ENCODE results near the gene MB.

MB gene

DNA sequence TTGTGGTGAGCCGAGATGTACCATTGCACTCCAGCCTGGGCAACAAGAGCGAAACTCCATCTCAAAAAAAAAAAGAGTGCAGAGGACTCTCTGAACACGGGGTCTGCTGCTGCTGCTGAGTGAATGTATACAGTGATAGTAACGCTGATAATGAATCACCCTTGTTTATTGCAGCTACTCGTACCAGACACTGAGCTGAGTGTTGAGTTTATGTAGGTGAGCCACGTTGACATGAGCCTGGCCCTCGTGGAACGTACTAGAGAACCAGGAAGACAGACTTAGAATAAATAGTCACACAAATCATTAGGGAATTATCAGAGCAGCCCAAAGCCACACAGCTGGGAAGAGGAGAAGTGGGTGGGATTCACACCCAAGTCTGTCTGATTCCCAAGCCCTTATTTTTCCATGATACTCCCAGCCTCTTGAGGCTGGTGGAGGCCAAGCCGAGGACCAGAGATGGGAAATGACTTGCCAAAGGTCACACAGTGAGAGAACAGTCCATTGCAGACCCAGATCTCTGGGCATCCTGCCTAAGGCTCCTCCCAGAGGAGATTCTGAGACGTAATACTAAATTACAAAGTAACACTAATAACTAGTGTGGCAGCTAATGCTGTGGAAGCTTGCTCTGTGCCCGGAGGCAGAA is 34.8 kb downstream of the MB start:
- TF ChIP-seq, protein P1, sequence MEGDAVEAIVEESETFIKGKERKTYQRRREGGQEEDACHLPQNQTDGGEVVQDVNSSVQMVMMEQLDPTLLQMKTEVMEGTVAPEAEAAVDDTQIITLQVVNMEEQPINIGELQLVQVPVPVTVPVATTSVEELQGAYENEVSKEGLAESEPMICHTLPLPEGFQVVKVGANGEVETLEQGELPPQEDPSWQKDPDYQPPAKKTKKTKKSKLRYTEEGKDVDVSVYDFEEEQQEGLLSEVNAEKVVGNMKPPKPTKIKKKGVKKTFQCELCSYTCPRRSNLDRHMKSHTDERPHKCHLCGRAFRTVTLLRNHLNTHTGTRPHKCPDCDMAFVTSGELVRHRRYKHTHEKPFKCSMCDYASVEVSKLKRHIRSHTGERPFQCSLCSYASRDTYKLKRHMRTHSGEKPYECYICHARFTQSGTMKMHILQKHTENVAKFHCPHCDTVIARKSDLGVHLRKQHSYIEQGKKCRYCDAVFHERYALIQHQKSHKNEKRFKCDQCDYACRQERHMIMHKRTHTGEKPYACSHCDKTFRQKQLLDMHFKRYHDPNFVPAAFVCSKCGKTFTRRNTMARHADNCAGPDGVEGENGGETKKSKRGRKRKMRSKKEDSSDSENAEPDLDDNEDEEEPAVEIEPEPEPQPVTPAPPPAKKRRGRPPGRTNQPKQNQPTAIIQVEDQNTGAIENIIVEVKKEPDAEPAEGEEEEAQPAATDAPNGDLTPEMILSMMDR (IDR thresholded peaks at IDR 0.05) = no peak
- no peak overlapping the region for H3K4me3 ChIP-seq (ENCODE audit: low read depth in 1 of 2, low read length in 1 of 2)
- H3K4me1 ChIP-seq (ENCODE audit: control insufficient read depth in 1 of 2, insufficient read depth in 1 of 2, low read depth in 1 of 2, low read length in 1 of 2) = peaks cover 7 to 8% of the 10 kb centered on the region in 2 experiments
- H3K9me3 ChIP-seq = no peaks in the 10 kb centered on the region
- no peaks in the 10 kb centered on the region for H3K27me3 ChIP-seq
- no peaks in the 10 kb centered on the region for H3K36me3 ChIP-seq
- H3K27ac ChIP-seq = no peak overlapping the region

DNA sequence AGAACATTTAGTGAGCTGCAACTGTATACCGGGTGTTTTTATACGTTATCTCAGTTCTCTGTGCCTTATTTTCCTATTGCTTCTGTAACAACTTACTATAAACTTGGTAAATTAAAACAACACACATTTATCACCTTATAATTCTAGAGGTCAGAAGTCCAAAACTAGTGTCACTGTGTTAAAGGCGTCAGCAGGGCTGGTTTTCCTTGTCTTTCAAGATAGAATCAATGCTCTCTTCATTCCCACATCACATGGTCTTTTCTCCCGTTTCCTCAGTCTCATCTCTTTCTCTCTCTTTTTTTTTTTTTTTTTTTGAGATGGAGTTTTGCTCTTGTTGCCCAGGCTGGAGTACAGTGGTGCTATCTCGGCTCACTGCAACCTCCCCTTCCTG is 36.1 kb downstream of the MB start:
- TF ChIP-seq, protein P1 (IDR thresholded peaks at IDR 0.05) = no peak

DNA sequence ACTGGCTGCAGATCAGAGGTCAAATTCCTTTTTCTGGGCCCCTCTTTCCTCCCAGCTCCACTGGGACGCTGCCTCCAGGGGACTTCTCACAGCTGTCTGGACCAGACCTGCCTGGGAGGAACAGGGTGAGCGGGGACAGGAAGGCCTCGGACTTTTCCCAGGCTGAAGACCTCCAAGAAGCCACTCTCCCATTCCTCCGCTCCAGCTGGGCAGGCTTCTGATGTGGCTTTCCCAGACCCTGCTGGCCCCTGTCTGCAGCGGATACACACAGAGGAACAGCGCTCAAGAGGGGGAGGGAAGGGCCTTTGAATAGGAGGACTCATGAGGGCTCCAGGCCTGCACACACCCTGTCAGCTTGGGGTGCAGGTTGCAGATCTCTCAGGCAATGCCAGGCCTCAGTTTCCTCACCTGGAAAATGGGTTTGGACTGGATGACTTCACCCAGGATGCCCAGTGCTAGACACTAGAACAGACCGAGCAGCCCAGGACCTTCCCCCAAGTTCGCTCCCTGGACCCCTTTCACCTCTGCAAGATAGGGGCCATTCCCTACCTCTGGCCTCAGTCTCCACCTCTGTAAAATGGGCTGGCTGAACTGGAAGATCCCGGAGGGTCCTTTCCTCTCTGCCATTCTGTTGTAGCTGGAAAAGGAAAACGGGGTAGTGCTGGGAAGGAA is 36.6 kb downstream of the MB start:
- peaks cover 7 to 8% of the 10 kb centered on the region in 2 experiments for H3K4me1 ChIP-seq (ENCODE audit: control insufficient read depth in 1 of 2, insufficient read depth in 1 of 2, low read depth in 1 of 2, low read length in 1 of 2)
- H3K4me3 ChIP-seq (ENCODE audit: low read depth in 1 of 2, low read length in 1 of 2) = no peak overlapping the region
- H3K9me3 ChIP-seq = no peaks in the 10 kb centered on the region
- no peak overlapping the region for H3K27ac ChIP-seq
- H3K36me3 ChIP-seq = no peaks in the 10 kb centered on the region
- TF ChIP-seq, protein P1 (IDR thresholded peaks at IDR 0.05) = no peak
- H3K27me3 ChIP-seq = peaks cover 2% of the 10 kb centered on the region

More for the DNA sequence above, 36.1 kb downstream of the MB start:
- Histone ChIP-seq H3K27ac (no peak overlapping the region), H3K36me3 (no peaks in the 10 kb centered on the region), H3K27me3 (no peaks in the 10 kb centered on the region), H3K4me3 (ENCODE audit: low read depth in 1 of 2, low read length in 1 of 2) (no peak overlapping the region), H3K4me1 (ENCODE audit: control insufficient read depth in 1 of 2, insufficient read depth in 1 of 2, low read depth in 1 of 2, low read length in 1 of 2) (peaks cover 7 to 8% of the 10 kb centered on the region in 2 experiments), H3K9me3 (no peaks in the 10 kb centered on the region)

DNA sequence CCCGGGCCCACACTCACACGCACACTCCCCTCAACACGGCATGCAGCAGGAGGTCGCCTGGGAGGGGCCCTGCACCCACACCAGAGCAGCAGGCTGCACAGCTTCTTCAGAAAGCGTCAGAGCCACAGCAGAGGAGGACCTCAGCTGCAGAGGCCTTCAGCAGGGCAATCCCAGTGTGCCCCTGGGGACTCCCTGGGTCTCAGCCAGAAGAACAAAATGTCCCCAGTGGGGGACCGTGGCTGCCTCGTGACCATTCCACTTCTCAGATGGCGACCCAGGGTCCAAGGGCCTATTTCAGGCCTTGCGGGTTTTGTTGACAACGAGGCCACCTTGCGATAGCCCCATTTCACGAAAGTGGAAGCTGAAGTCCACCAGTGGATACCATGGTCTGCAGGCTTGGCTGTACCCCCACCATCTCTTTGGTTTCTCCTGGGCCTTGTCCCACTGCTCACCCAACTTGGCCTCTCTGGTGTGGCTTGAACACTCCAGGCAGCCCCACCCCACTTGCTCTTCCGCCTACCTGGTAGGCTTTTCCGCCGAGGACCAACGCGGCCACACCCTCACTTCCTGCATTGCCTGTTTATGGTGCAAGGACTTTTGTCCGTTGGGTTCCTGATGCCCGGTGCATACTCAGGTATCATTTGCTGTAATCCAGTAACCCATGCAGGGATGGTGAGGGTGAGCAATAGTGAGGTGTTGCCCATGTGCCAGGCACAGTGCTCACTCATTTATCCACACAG is 38.1 kb downstream of the MB start:
- TF ChIP-seq, protein P1 (IDR thresholded peaks at IDR 0.05) = no peak

DNA sequence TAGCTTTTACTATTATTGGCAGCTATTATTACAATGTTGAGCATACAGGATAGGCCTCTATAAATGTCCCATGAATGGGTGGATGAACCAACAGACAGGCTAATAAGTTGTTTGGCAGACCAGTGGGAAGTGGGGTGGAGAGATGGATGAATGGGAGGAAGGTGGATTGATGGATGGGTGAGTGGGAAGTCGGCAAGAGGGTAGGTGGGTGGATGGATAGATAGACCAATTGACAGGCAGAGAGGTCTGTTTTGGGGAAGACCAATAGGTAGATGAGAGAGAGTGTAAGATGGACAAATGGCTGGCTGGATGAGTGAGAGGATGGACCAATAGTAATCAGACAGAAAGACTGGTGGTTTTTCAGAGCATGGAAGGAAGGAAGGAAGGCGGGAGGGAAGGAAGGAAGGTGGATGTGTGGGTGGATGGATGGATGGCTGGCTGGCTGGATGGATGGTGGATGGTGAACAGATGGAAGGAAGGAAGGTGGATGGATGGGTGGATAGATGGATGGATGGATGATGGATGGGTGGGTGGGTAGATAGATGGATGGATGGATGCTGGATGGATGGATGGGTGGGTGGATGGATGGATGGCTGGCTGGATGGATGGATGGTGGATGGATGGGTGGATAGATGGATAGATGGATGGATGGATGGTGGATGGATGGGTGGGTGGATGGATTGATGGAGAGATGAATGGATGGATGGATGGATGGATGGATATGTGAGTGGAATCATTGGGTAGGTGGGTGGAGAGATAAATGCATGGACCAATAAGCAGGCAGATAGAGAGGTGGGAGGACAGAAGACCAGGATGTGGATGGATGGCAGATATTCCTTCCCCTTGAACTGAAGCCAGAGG is 39.1 kb downstream of the MB start:
- H3K4me3 ChIP-seq (ENCODE audit: low read depth in 1 of 2, low read length in 1 of 2) = no peak overlapping the region
- TF ChIP-seq, protein P1 (IDR thresholded peaks at IDR 0.05) = no peak
- peaks cover 8% of the 10 kb centered on the region for H3K27me3 ChIP-seq
- H3K27ac ChIP-seq = no peak overlapping the region
- H3K4me1 ChIP-seq (ENCODE audit: control insufficient read depth in 1 of 2, insufficient read depth in 1 of 2, low read depth in 1 of 2, low read length in 1 of 2) = peaks cover 7 to 8% of the 10 kb centered on the region in 2 experiments
- no peaks in the 10 kb centered on the region for H3K9me3 ChIP-seq
- H3K36me3 ChIP-seq = no peaks in the 10 kb centered on the region

More for the DNA sequence above, 38.1 kb downstream of the MB start:
- no peak overlapping the region for H3K4me3 ChIP-seq (ENCODE audit: low read depth in 1 of 2, low read length in 1 of 2)
- no peaks in the 10 kb centered on the region for H3K36me3 ChIP-seq
- no peaks in the 10 kb centered on the region for H3K9me3 ChIP-seq
- H3K27ac ChIP-seq = no peak overlapping the region
- H3K27me3 ChIP-seq = peaks cover 8% of the 10 kb centered on the region
- peaks cover 7 to 8% of the 10 kb centered on the region in 2 experiments for H3K4me1 ChIP-seq (ENCODE audit: control insufficient read depth in 1 of 2, insufficient read depth in 1 of 2, low read depth in 1 of 2, low read length in 1 of 2)

All from neutrophil (primary cell).